Kidney epithelial cell (primary cell): ENCODE results near the gene LTA. TPM values are rescaled to one million over a fixed set of nuclear protein-coding genes. Genes with fewer than 3 reads are reported as not detected.
A peak's percentile ranks its signal among the peaks of the same experiment; 100 is the strongest.

Experiments used
- DNase-seq: peaks from one replicate; pipeline ENCODE4 v3.0.0-alpha.2; 2010; ENCODE audit warnings: low read depth
- H3K27me3 ChIP-seq: 2 replicates; pipeline ENCODE4 v1.6.0; 2011; ENCODE audit warnings: low read length; ENCODE audit not compliant: control insufficient read depth, insufficient read depth
- H3K36me3 ChIP-seq: 2 replicates; pipeline ENCODE4 v1.5.1; 2011; ENCODE audit warnings: low read length; ENCODE audit not compliant: control insufficient read depth, insufficient read depth
- H3K4me3 ChIP-seq: 2 replicates; pipeline ENCODE4 v1.5.1; 2011; ENCODE audit warnings: low read depth, mild to moderate bottlenecking, control low read depth, low read length
- CTCF ChIP-seq: IDR thresholded peaks from 2 replicates; pipeline ENCODE4 v1.5.1; 2011; ENCODE audit warnings: mild to moderate bottlenecking, moderate library complexity, low read length, control low read depth, inconsistent platforms; ENCODE audit not compliant: insufficient read depth, poor library complexity, severe bottlenecking
- total RNA-seq: library from RNA; depleted of rRNA; stranded (reverse); fragments of >200 nt; gene quantifications from 2 replicates; pipeline ENCODE4 v1.2.3, GENCODE V29; 2015

LTA gene
- total RNA-seq, 1 donor from 2014 or later = 0.92 TPM

- no peaks in the 10 kb centered on the region for H3K27me3 ChIP-seq
- no peak for TF ChIP-seq CTCF
- no peak for DNase-seq
- H3K36me3 ChIP-seq = no peaks in the 10 kb centered on the region
- H3K4me3 ChIP-seq = peak overlapping the region; percentile 85
These were observed 8.3 kb downstream of the LTA start for GRCh38 chr6:31580438-31580740.

GRCh38 chr6:31580807-31581433, 8.8 kb downstream of the LTA start:
- H3K27me3 ChIP-seq = no peaks in the 10 kb centered on the region
- H3K36me3 ChIP-seq = no peaks in the 10 kb centered on the region
- no peak for DNase-seq
- TF ChIP-seq CTCF = peak; percentile 71
- peak overlapping the region; percentile 85 for H3K4me3 ChIP-seq

- H3K36me3 ChIP-seq = no peaks in the 10 kb centered on the region
- no peak for DNase-seq
- peak overlapping the region; percentile 85 for H3K4me3 ChIP-seq
These were observed 9.5 kb downstream of the LTA start for GRCh38 chr6:31581434-31582229.

GRCh38 chr6:31582230-31582643, 10.1 kb downstream of the LTA start, which contains the start of gene LTB:
Gene LTB, minus strand, starts transcription at chr6:31582424. Its CDS starts 7 bp downstream, at chr6:31582417.
- no peak for TF ChIP-seq CTCF
- Histone ChIP-seq H3K27me3 (no peaks in the 10 kb centered on the region), H3K36me3 (no peaks in the 10 kb centered on the region), H3K4me3 (peak within 1 kb of the TSS; percentile 85)
- no peak for DNase-seq

More at GRCh38 chr6:31581434-31582229, 9.5 kb downstream of the LTA start:
- no peak for TF ChIP-seq CTCF
- no peaks in the 10 kb centered on the region for H3K27me3 ChIP-seq

GRCh38 chr6:31585491-31585890, 13.4 kb downstream of the LTA start:
- TF ChIP-seq CTCF = peak; percentile 25
- no peak for DNase-seq
- H3K4me3 ChIP-seq = no peak overlapping the region
- no peaks in the 10 kb centered on the region for H3K36me3 ChIP-seq
- no peaks in the 10 kb centered on the region for H3K27me3 ChIP-seq

GRCh38 chr6:31586008-31586407, 13.9 kb downstream of the LTA start, which contains the start of gene LST1:
Gene LST1, plus strand, starts transcription at chr6:31586277. Its CDS starts 1,023 bp downstream, at chr6:31587300.
- no peak within 1 kb of the TSS for H3K4me3 ChIP-seq
- H3K27me3 ChIP-seq = no peaks in the 10 kb centered on the region
- no peaks in the 10 kb centered on the region for H3K36me3 ChIP-seq
- TF ChIP-seq CTCF = no peak
- DNase-seq = no peak
